DMS53 treated with DMSO at 0.1 percent for 48 hours (cell line): ENCODE results near the gene ARX.

Experiments used
- DNase-seq: peaks from one replicate; lab custom pipeline; 2025; ENCODE audit not compliant: unreplicated experiment; lab: John Stamatoyannopoulos, UW

ARX gene

DNA sequence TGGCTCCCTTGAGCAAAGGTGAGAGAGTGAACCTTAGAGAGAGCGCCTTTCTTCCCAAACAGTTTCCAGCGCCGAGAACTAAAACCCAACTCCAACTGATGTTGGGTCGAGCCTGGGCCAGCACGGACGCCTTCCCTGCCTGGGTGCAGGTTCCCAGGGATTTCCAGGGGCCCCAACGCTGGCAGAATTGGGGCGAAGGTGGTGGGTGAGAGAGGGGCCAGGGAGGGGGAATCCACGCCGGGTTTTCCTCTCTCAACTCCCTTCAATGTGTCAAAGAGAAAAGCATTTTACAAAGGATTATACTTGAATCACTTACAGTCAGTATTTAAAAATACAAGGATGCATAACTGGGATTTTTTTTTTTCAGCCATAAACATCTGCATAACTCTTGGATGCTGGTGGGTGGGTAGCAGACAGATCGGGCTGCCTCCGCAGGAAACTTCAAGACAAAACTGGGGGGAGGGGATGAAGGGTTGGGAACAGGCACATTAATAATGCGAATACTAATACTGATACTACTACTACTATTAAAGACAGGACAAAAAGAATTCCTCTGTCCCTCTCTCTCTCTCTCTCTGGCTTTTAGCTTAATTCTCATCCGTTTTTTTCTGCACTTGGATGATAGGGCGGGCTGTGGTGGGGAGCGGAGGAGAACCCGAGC lies 1.3 kb upstream of the ARX start:
- no peak for DNase-seq

GRCh38 chrX:25016361-25016671 lies 551 bp upstream of the ARX start:
- no peak for DNase-seq

DNA sequence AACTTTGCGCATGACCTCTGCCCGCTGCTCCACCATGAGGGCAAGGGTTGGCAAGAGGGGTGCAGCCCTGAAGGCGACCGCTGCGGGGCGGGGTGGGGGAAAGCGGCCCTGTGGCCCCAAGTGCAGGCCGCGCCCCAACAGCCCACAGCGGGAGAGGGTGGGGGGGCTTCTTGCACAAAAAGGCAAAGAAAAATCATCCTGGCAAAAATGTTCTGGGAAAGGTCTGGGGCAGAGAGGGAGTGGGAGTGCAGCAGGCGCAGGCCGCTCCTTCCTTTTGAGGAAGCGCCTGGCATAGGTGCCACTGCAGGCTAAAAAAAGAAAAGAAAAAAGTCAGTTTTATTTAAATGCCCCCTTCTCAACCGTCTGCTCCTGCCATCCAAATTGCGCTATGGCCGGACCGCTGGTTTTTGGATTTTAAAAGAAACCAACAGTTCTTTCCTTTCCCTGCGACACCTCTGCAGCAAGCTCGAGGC lies 1.4 kb downstream of the ARX start:
- no peak for DNase-seq

- no peak for DNase-seq
These were observed 2.0 kb downstream of the ARX start for GRCh38 chrX:25013632-25014365.

GRCh38 chrX:25012793-25013631 lies 2.8 kb downstream of the ARX start:
- peak; percentile 24 for DNase-seq

GRCh38 chrX:25012433-25012735 lies 3.4 kb downstream of the ARX start:
- DNase-seq, result no peak

GRCh38 chrX:25011589-25012432 lies 4.0 kb downstream of the ARX start:
- no peak for DNase-seq

GRCh38 chrX:25010784-25011588 lies 4.8 kb downstream of the ARX start:
- DNase-seq, result no peak

DNA sequence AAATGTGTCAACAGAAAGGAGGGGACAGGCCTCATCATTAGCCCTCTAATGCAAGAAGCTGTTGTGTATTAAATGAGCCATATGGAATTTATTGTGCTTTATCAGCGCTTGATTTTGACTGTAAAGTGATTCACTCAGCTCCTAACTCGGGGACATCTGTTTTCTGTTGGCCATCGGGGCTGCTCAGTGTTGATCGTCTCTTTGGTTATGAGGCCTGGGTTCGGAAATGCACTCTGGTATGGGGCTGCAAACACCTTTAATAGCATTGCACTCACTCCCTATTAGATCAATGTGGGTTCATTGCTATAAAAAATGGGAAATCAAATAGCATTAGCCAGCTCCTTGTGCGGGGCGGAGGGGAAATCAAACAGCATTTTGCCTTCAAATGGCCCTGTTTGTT lies 6.4 kb downstream of the ARX start:
- no peak for DNase-seq

- no peak for DNase-seq
These were observed 8.4 kb downstream of the ARX start for GRCh38 chrX:25007059-25008053.

GRCh38 chrX:25006586-25007058 lies 9.1 kb downstream of the ARX start:
- no peak for DNase-seq

DNA sequence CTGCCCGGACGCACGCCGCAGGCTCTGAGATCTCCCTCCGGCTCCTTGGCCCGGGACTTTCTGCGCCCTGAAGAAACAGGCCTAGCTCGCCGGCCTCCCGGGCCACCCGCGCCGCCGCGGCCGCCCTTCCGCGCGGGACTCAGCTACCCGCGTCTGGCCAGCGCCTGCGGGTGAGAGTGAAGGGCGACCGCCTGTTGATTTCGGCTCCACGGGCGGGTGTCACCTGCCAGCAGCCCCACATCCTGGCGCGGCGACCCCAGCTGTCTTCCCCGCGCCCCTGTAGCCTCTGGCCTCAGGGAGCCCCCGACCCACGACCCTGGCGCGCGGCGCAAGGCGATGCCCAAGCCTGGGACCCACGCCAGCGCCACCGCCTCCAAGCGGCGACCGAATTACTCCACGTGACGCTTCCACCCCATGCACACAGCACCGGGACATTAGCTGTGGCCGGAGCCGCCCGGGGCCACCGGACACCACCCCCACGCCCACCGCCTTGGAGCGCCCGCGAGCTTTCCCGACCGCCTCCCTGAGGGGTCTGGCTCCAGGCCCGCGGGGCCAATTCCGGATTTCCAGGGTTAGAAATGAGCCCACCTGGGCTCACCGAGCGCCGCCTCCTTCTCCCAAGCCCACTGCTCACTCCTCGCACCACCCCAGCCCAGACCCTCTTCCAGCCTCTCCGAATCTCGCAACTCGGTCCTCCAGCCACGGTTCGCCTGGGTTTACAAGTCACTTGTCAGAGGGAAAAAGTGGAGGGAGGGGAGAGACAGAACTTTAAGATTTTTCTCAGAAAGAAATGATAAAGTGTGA lies 10.2 kb downstream of the ARX start:
- no peak for DNase-seq

GRCh38 chrX:25005034-25005381 lies 10.8 kb downstream of the ARX start:
- DNase-seq, result no peak

DNA sequence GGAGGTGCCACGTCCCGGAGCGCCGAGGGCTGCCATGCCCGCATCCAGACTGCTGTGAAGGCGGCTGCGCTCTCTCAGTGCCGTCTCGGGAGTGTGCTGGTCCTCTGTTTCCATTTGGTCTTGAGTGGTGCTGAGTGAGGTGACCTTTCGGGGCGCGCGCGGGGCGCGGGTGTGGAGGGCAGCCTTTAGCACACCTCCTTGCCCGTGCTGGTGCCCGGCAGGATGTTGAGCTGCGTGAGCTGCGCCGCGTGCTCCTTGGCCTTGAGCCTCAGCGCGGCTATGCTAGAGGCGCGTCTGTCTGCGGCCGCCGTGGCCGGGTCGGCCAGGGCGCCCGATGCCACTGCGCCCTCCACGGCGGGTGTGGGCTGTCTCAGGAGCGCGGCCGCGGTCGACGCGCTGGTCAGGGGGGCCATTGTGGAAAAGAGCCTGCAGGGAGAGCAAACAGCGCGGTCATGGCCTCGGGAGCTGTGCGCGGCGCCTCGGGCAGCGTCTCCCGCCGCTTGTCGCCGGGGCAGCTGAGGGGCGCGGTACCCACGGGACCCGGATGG lies 11.2 kb downstream of the ARX start:
- DNase-seq, result no peak

DNA sequence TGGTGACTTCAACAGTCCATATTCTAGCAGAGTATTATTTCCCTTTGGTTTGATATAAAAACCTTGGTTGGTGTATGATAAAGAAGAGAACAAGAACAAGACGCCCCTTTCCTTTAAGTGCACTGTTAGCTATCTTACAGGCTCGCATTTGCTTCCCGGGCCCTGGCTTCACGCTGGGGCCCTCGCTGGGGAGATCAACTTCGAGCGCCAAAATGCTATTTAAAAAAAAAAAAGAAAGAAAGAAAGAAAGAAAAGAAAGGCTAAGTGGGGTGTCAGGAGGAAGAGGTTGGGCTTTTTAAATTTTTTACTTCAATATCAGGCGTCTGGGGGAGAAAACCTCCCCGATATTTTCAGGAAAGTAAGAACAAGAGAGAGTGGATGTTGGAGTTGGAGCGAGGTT lies 11.7 kb downstream of the ARX start:
- DNase-seq, result no peak

GRCh38 chrX:25003066-25003849 lies 12.5 kb downstream of the ARX start:
- DNase-seq, result peak; percentile 18

- no peak for DNase-seq
These were observed 13.1 kb downstream of the ARX start for GRCh38 chrX:25002661-25003020.
